NCI-H2081 (cell line): ENCODE data around the gene NPEPPS.

ENCODE experiments used
- DNase-seq, 2 experiments: peaks; one replicate each; lab custom pipeline; 2025; lab: John Stamatoyannopoulos, UW

Gene NPEPPS

GRCh38 chr17:47663912-47664623, 133.2 kb downstream of the NPEPPS start:
- DNase-seq: peak; percentile 57 to 76

GRCh38 chr17:47664624-47664941, 133.7 kb downstream of the NPEPPS start:
- no peak for DNase-seq

DNA sequence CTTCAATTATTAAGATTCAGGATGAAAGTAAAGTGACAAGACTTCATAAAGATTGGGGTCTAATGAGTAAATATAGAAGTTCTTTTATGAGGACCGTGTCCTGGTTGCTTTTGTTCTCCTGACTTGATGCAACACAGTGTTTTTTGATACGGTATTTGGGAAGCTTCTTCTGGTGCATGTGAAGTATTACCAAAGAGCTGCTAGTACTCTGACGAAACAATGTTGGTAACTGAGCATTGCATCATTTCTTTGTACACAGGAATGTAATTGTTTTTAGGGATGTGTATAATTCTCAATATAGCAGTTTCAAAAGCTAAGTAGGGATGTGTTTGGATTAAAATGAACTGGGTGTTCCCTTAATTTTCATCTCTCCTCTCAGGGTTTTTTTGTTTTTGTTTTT, 134.7 kb downstream of the NPEPPS start:
- no peak for DNase-seq

- no peak for DNase-seq
Observed at GRCh38 chr17:47669081-47669480, 138.2 kb downstream of the NPEPPS start.

DNA sequence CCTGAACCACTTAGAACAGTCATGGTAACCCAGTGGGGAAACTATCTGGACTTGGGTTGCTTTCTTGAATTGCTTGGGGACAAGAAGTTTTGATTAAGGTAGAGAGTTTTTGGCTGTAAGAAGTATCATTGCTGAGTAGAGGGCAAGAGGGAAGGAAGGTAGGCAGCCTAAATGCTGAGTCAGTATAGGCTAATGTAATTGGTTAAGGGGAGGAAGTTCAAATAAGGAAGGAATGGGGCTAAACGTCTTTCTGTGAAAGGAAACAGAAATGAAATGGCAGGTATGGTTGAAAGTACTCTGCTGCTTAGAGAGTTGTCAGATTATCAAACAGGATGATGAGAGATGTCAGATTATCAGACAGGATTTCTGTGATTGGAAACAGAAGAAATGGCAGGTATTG, 139.2 kb downstream of the NPEPPS start:
- DNase-seq: no peak
